Gastrocnemius medialis (tissue), 4 donors: ENCODE data around the gene ATP13A3. TPM values are rescaled to one million over a fixed set of nuclear protein-coding genes. Genes with fewer than 3 reads are reported as not detected.

Experiments used
- ATAC-seq, 2 donors: fragments of 150-250 bp; one replicate each; pipeline ENCODE4 v1.9.1; 2016
- DNase-seq, 2 donors: peaks; one replicate each; pipeline ENCODE4 v3.0.0-alpha.2; 2019
- H3K27ac ChIP-seq, 4 donors: fragments of 200-600 bp; sonication (generic); 1 replicate in 1 of 4; 2 replicates in 3 of 4; pipeline ENCODE4 v1.5.1; 2016 to 2018; ENCODE audit warnings: mild to moderate bottlenecking in 2 of 4, moderate library complexity in 1 of 4
- H3K27me3 ChIP-seq, 3 donors: fragments of 200-600 bp; sonication (generic) in 2 of 3; 1 replicate in 1 of 3; 2 replicates in 2 of 3; pipeline versions ENCODE4 v1.5.1 to v1.6.0; 2016 to 2019; ENCODE audit warnings: mild to moderate bottlenecking in 1 of 3, moderate library complexity in 1 of 3
- H3K36me3 ChIP-seq, 2 donors: fragments of 200-600 bp; sonication (generic) in 1 of 2; one replicate each; pipeline ENCODE4 v1.5.1; 2017 to 2018
- H3K4me1 ChIP-seq, 2 donors: fragments of 200-600 bp; sonication (generic) in 1 of 2; one replicate each; pipeline ENCODE4 v1.5.1; 2016 to 2017; ENCODE audit warnings: mild to moderate bottlenecking in 2 of 2
- H3K4me3 ChIP-seq, 4 donors: fragments of 200-600 bp; sonication (generic) in 3 of 4; 1 replicate in 1 of 4; 2 replicates in 3 of 4; pipeline ENCODE4 v1.5.1; 2016 to 2019; ENCODE audit warnings: mild to moderate bottlenecking in 2 of 4
- H3K9me3 ChIP-seq, 3 donors: fragments of 200-600 bp; sonication (generic) in 2 of 3; 1 replicate in 1 of 3; 2 replicates in 2 of 3; pipeline ENCODE4 v1.5.1; 2016 to 2019
- POLR2A ChIP-seq, 2 donors: fragments of 450-650 bp; IDR thresholded peaks; one replicate each; pipeline ENCODE4 v1.6.1; 2017; ENCODE audit warnings: antibody characterized with exemption in 2 of 2, mild to moderate bottlenecking in 2 of 2, moderate library complexity in 2 of 2
- in situ Hi-C, 4 donors: fragments of 200-750 bp; cut with MboI; loops; one replicate each; pipeline versions ENCODE4 v1.15.0 to v1.8.0; 2017; ENCODE audit warnings: low sequenced_read_pairs in 4 of 4
- intact Hi-C: fragments of 100-400 bp; cut with DNase I; formaldehyde crosslinking; loops from one replicate; pipeline ENCODE4 v1.15.1; 2023; ENCODE audit warnings: low total_unique reads
- total RNA-seq, 4 donors: library from RNA; depleted of rRNA; stranded (reverse); fragments of >200 nt; gene quantifications; one replicate each; pipeline versions ENCODE4 v1.1.0 to v1.2.3, GENCODE V29; 2016
- TF ChIP-seq, protein P1 (sequence below), 5 experiments: fragments of 450-650 bp in 3 of 5; fragments of 200-600 bp in 2 of 5; sonication (generic) in 2 of 5; IDR thresholded peaks in 4 of 5; conservative IDR thresholded peaks in 1 of 5; 1 replicate in 4 of 5; 2 replicates in 1 of 5; pipeline ENCODE4 v1.5.1; 2016 to 2019; ENCODE audit warnings: antibody characterized with exemption in 5 of 5, mild to moderate bottlenecking in 3 of 5, moderate library complexity in 3 of 5

The ATP13A3 gene
- total RNA-seq, 4 donors from 2014 or later, result 31.8 to 90.2 (median 57.3) TPM

DNA sequence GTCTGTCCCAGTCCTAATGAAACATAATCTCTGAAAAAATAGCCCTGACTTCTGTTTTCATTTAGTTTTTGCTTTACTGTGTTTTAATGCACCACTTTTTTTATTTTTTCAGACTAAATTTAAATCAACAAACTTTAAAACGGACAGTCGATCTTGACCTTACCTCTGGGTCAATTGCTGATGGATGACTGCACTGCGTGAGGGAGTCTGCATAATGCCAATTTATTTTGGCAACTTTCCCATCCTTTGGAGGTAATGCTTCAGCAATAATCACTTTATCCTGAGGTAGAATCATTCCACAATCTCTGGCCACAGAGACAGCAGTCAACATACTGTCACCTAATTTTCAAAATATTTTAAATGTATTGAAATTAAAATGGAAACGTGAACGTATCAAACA is 55.2 kb downstream of the ATP13A3 start:
- Histone ChIP-seq H3K27ac (no peak overlapping the region), H3K9me3 (no peaks in the 10 kb centered on the region), H3K36me3 (peaks cover 3 to 82% of the 10 kb centered on the region in 2 donors), H3K27me3 (no peaks in the 10 kb centered on the region), H3K4me3 (no peak overlapping the region), H3K4me1 (no peaks in the 10 kb centered on the region)
- in situ Hi-C loops (no loop called here), intact Hi-C loops (no loop called here)
- no peak for ATAC-seq
- DNase-seq, result no peak
- no peak for TF ChIP-seq POLR2A (IDR thresholded peaks at IDR 0.05)
- TF ChIP-seq, protein P1, sequence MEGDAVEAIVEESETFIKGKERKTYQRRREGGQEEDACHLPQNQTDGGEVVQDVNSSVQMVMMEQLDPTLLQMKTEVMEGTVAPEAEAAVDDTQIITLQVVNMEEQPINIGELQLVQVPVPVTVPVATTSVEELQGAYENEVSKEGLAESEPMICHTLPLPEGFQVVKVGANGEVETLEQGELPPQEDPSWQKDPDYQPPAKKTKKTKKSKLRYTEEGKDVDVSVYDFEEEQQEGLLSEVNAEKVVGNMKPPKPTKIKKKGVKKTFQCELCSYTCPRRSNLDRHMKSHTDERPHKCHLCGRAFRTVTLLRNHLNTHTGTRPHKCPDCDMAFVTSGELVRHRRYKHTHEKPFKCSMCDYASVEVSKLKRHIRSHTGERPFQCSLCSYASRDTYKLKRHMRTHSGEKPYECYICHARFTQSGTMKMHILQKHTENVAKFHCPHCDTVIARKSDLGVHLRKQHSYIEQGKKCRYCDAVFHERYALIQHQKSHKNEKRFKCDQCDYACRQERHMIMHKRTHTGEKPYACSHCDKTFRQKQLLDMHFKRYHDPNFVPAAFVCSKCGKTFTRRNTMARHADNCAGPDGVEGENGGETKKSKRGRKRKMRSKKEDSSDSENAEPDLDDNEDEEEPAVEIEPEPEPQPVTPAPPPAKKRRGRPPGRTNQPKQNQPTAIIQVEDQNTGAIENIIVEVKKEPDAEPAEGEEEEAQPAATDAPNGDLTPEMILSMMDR (IDR thresholded peaks at IDR 0.05 in 4 of 5, conservative IDR thresholded peaks at IDR 0.05 in 1 of 5), result no peak

DNA sequence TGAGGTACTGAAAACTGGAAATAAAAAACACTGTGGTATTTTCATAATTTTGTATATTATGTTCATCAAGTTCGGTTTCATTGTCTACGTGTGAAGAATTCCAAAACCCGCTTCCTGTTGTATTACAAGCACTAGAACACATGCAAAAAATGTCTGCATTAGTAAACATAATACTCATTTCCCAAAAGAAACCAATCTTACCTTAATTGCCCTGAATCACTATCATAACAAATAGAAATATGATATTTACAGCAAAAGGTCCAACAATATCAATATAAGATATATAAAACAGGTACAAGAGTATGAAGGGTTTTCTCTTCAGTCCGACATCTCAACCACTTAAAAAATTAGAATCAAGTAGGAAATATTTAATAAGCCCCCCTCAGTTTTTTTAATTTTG is 61.4 kb downstream of the ATP13A3 start:
- ATAC-seq, result no peak
- intact Hi-C loops, result no loop called here
- no peak for DNase-seq
- Histone ChIP-seq H3K27ac (no peak overlapping the region), H3K4me1 (no peaks in the 10 kb centered on the region), H3K27me3 (no peaks in the 10 kb centered on the region), H3K4me3 (no peak overlapping the region), H3K9me3 (no peaks in the 10 kb centered on the region), H3K36me3 (peaks cover 3 to 58% of the 10 kb centered on the region in 2 donors)
- in situ Hi-C loops, result no loop called here
- TF ChIP-seq, protein P1 (IDR thresholded peaks at IDR 0.05 in 4 of 5, conservative IDR thresholded peaks at IDR 0.05 in 1 of 5), result no peak
- no peak for TF ChIP-seq POLR2A (IDR thresholded peaks at IDR 0.05)

DNA sequence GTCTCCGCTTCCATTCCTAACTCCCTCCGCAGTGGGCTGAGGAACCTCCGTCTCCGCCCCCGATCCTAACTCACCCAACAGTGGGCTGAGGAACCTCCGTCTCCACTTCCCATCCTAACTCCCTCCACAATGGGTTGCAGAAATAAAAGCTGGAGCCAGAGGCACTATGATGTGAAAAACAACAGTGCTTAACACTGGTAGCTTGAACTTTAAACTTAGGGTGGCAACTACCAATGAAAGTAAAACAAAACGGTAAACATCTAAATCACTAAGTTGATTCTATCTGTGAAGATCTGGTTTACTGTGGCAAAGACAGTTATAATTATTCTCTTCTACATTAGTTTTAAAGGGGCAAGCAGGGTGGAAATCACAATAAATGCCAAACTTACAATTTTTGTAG is 61.8 kb downstream of the ATP13A3 start:
- no peak for ATAC-seq
- Histone ChIP-seq H3K27ac (no peak overlapping the region), H3K9me3 (no peaks in the 10 kb centered on the region), H3K36me3 (peaks cover 2 to 54% of the 10 kb centered on the region in 2 donors), H3K4me3 (no peak overlapping the region), H3K4me1 (no peaks in the 10 kb centered on the region), H3K27me3 (no peaks in the 10 kb centered on the region)
- TF ChIP-seq, protein P1 (IDR thresholded peaks at IDR 0.05 in 4 of 5, conservative IDR thresholded peaks at IDR 0.05 in 1 of 5), result no peak
- no peak for TF ChIP-seq POLR2A (IDR thresholded peaks at IDR 0.05)
- no peak for DNase-seq
- intact Hi-C loops, result no loop called here
- in situ Hi-C loops, result no loop called here

DNA sequence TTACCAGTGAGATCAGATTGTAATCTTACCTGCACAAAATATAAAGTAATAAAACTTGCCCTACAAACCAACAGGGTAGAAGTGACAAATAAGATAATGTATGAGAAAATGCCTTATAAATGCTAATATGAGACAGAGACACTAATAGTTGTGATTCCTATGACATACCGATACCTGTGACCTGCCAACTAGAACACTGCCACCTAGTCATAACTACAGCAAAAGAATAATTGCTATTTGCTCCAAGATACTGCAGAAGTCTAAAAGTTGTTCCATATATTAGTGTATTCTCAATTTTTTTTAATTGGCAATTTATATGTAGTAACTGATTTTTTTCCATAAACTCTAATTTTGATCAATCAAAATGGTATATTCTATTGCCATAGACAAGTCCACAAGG is 62.4 kb downstream of the ATP13A3 start:
- Histone ChIP-seq H3K4me3 (no peak overlapping the region), H3K27ac (no peak overlapping the region), H3K4me1 (no peaks in the 10 kb centered on the region), H3K27me3 (no peaks in the 10 kb centered on the region), H3K36me3 (peaks cover 0 to 48% of the 10 kb centered on the region in 2 donors), H3K9me3 (no peaks in the 10 kb centered on the region)
- DNase-seq (no peak), ATAC-seq (no peak)
- TF ChIP-seq, protein P1 (IDR thresholded peaks at IDR 0.05 in 4 of 5, conservative IDR thresholded peaks at IDR 0.05 in 1 of 5), result no peak
- in situ Hi-C loops, result no loop called here
- intact Hi-C loops, result no loop called here

DNA sequence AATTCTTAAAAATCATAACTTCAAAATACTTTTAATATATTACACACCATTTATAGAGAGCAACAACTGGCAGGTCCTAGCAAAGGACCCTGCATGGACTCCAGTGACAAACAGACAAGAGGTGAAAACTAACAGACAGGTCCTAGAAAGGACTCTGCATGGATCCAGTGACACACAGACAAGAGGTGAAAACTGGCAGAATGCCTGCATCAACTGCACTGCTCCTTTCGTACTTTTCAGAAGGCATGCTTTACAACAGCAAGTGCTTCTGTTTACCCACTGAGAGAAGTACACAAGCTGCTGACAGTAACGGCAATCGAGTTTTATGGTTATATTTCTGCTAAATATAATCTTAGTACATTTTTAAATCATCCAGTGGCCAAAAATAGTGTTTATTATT is 63.5 kb downstream of the ATP13A3 start:
- Histone ChIP-seq H3K27me3 (no peaks in the 10 kb centered on the region), H3K9me3 (no peaks in the 10 kb centered on the region), H3K4me1 (no peaks in the 10 kb centered on the region), H3K4me3 (no peak overlapping the region), H3K36me3 (peaks cover 0 to 48% of the 10 kb centered on the region in 2 donors), H3K27ac (no peak overlapping the region)
- no peak for TF ChIP-seq POLR2A (IDR thresholded peaks at IDR 0.05)
- TF ChIP-seq, protein P1 (IDR thresholded peaks at IDR 0.05 in 4 of 5, conservative IDR thresholded peaks at IDR 0.05 in 1 of 5), result no peak
- ATAC-seq (no peak), DNase-seq (no peak)
- in situ Hi-C loops, result no loop called here
- intact Hi-C loops, result no loop called here
